ENCODE data around the gene ARHGAP15. TPM values are rescaled to one million over a fixed set of nuclear protein-coding genes. Genes with fewer than 3 reads are reported as not detected.

Gene ARHGAP15
- polyA plus RNA-seq, 1 donor from 2014 or later = 0.30 TPM

DNA sequence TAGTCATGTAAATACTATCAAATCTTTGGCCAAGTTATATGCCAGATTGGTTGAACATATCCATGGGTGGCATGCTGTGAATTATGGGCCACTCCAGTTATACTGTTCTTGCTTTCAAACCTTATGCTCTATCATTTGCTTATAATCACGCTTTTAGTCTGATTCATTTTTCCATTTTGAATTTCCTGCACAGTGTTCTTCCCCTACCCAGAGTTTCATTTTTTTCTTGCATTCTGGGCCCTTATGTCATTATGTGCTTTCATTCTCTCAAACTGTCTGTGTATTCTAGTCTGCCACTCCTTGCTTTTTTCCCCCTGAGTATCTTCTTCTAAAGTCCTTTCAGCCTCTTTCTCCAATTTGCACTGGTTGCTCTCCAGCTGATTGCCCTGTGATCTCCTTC, 364.1 kb downstream of the ARHGAP15 start:
- Histone ChIP-seq H3K36me3 (ENCODE audit: insufficient read depth, low read length) (no peaks in the 10 kb centered on the region), H3K9me3 (ENCODE audit: low read length) (no peaks in the 10 kb centered on the region), H4K20me1 (ENCODE audit: insufficient read depth) (no peaks in the 10 kb centered on the region), H3K27ac (ENCODE audit: low read length) (no peak overlapping the region), H3F3A (ENCODE audit: insufficient read depth, low read length, poor library complexity, severe bottlenecking) (no peaks in the 10 kb centered on the region), H3K9ac (ENCODE audit: low read length) (no peak overlapping the region), H2AFZ (ENCODE audit: low read depth, low read length) (no peak overlapping the region), H3K27me3 (ENCODE audit: insufficient read depth, low read depth, low read length) (no peaks in the 10 kb centered on the region), H3K9me2 (ENCODE audit: insufficient read depth, low read length) (no peaks in the 10 kb centered on the region), H3K4me2 (ENCODE audit: low read length) (no peak overlapping the region), H3K79me2 (replicated peaks; ENCODE audit: insufficient read depth, low read length) (no peaks in the 10 kb centered on the region), H3K4me3 (ENCODE audit: low read length) (no peak overlapping the region)
- TF ChIP-seq EP300 (conservative IDR thresholded peaks at IDR 0.05; ENCODE audit: poor library complexity, severe bottlenecking) = no peak
- TF ChIP-seq, protein P1, sequence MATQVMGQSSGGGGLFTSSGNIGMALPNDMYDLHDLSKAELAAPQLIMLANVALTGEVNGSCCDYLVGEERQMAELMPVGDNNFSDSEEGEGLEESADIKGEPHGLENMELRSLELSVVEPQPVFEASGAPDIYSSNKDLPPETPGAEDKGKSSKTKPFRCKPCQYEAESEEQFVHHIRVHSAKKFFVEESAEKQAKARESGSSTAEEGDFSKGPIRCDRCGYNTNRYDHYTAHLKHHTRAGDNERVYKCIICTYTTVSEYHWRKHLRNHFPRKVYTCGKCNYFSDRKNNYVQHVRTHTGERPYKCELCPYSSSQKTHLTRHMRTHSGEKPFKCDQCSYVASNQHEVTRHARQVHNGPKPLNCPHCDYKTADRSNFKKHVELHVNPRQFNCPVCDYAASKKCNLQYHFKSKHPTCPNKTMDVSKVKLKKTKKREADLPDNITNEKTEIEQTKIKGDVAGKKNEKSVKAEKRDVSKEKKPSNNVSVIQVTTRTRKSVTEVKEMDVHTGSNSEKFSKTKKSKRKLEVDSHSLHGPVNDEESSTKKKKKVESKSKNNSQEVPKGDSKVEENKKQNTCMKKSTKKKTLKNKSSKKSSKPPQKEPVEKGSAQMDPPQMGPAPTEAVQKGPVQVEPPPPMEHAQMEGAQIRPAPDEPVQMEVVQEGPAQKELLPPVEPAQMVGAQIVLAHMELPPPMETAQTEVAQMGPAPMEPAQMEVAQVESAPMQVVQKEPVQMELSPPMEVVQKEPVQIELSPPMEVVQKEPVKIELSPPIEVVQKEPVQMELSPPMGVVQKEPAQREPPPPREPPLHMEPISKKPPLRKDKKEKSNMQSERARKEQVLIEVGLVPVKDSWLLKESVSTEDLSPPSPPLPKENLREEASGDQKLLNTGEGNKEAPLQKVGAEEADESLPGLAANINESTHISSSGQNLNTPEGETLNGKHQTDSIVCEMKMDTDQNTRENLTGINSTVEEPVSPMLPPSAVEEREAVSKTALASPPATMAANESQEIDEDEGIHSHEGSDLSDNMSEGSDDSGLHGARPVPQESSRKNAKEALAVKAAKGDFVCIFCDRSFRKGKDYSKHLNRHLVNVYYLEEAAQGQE (IDR thresholded peaks at IDR 0.05; ENCODE audit: borderline replicate concordance) = no peak
- no peak for TF ChIP-seq MXI1 (conservative IDR thresholded peaks at IDR 0.05; ENCODE audit: poor library complexity, severe bottlenecking)
- no peak for TF ChIP-seq POLR2AphosphoS5 (IDR thresholded peaks at IDR 0.05)
- TF ChIP-seq, protein P2, sequence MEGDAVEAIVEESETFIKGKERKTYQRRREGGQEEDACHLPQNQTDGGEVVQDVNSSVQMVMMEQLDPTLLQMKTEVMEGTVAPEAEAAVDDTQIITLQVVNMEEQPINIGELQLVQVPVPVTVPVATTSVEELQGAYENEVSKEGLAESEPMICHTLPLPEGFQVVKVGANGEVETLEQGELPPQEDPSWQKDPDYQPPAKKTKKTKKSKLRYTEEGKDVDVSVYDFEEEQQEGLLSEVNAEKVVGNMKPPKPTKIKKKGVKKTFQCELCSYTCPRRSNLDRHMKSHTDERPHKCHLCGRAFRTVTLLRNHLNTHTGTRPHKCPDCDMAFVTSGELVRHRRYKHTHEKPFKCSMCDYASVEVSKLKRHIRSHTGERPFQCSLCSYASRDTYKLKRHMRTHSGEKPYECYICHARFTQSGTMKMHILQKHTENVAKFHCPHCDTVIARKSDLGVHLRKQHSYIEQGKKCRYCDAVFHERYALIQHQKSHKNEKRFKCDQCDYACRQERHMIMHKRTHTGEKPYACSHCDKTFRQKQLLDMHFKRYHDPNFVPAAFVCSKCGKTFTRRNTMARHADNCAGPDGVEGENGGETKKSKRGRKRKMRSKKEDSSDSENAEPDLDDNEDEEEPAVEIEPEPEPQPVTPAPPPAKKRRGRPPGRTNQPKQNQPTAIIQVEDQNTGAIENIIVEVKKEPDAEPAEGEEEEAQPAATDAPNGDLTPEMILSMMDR (IDR thresholded peaks at IDR 0.05; ENCODE audit: poor library complexity, severe bottlenecking) = no peak
- no peak for TF ChIP-seq SMC3 (conservative IDR thresholded peaks at IDR 0.05; ENCODE audit: poor library complexity)
- no peak for TF ChIP-seq TAF1 (IDR thresholded peaks at IDR 0.05; ENCODE audit: low read depth)
- TF ChIP-seq EZH2 (IDR thresholded peaks at IDR 0.05; ENCODE audit: borderline replicate concordance, insufficient read depth, low read length, poor library complexity, severe bottlenecking) = no peak
- no peak for TF ChIP-seq RAD21 (conservative IDR thresholded peaks at IDR 0.05)

DNA sequence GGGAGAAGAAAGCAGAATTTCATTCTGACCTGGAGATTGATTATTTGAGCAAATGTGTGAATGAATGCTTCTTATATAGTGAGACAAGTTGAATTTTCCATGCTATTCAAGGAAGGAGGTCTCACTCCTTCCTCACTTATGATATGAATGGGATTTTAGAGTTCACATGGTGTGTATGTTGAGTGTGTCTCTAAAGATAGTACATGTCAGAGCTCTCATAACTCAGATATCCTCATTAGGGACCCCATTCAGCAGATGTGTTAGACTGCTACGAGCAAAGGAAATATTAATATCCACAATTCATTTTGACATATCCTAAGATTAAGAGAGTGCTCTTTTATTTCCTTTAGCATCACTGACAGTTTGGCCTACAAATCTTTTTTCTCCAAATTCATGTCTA, 368.5 kb downstream of the ARHGAP15 start:
- no peaks in the 10 kb centered on the region for H3K27me3 ChIP-seq (ENCODE audit: insufficient read depth, low read depth, low read length)
- no peaks in the 10 kb centered on the region for H3F3A ChIP-seq (ENCODE audit: insufficient read depth, low read length, poor library complexity, severe bottlenecking)
- H3K36me3 ChIP-seq (ENCODE audit: insufficient read depth, low read length) = no peaks in the 10 kb centered on the region
- no peak overlapping the region for H2AFZ ChIP-seq (ENCODE audit: low read depth, low read length)
- no peak overlapping the region for H3K4me3 ChIP-seq (ENCODE audit: low read length)
- H3K27ac ChIP-seq (ENCODE audit: low read length) = no peak overlapping the region
- H3K79me2 ChIP-seq (replicated peaks; ENCODE audit: insufficient read depth, low read length) = no peaks in the 10 kb centered on the region
- H3K9me3 ChIP-seq (ENCODE audit: low read length) = no peaks in the 10 kb centered on the region
- H3K9ac ChIP-seq (ENCODE audit: low read length) = no peak overlapping the region
- TF ChIP-seq TAF1 (IDR thresholded peaks at IDR 0.05; ENCODE audit: low read depth) (no peak), EP300 (conservative IDR thresholded peaks at IDR 0.05; ENCODE audit: poor library complexity, severe bottlenecking) (no peak), POLR2AphosphoS5 (IDR thresholded peaks at IDR 0.05) (no peak), MXI1 (conservative IDR thresholded peaks at IDR 0.05; ENCODE audit: poor library complexity, severe bottlenecking) (no peak), EZH2 (IDR thresholded peaks at IDR 0.05; ENCODE audit: borderline replicate concordance, insufficient read depth, low read length, poor library complexity, severe bottlenecking) (no peak), SMC3 (conservative IDR thresholded peaks at IDR 0.05; ENCODE audit: poor library complexity) (no peak), RAD21 (conservative IDR thresholded peaks at IDR 0.05) (no peak)
- TF ChIP-seq, protein P2 (IDR thresholded peaks at IDR 0.05; ENCODE audit: poor library complexity, severe bottlenecking) = no peak
- TF ChIP-seq, protein P1 (IDR thresholded peaks at IDR 0.05; ENCODE audit: borderline replicate concordance) = no peak
- no peak overlapping the region for H3K4me2 ChIP-seq (ENCODE audit: low read length)
- H3K9me2 ChIP-seq (ENCODE audit: insufficient read depth, low read length) = no peaks in the 10 kb centered on the region
- no peaks in the 10 kb centered on the region for H4K20me1 ChIP-seq (ENCODE audit: insufficient read depth)
